Measurements from ENCODE around the gene RSKR. TPM values are rescaled to one million over a fixed set of nuclear protein-coding genes. Genes with fewer than 3 reads are reported as not detected.
"Not testable (repeated sequence)": the region's sequence is repeated elsewhere in the genome, so short reads cannot be mapped to it uniquely, and the experiment has no call there.

The RSKR gene
- polyA plus RNA-seq, 3 donors = 12.2 to 31.0 (median 14.7) TPM

- no peak for DNase-seq (ENCODE audit: extremely low read depth in 1 of 11, low read depth in 9 of 11, low spot score in 4 of 11)
Measured at GRCh38 chr17:28641579-28641978, 27.6 kb upstream of the RSKR start.

- DNase-seq (ENCODE audit: extremely low read depth in 1 of 11, low read depth in 9 of 11, low spot score in 4 of 11) = no peak
Measured at GRCh38 chr17:28635506-28635905, 21.5 kb upstream of the RSKR start.

GRCh38 chr17:28634206-28634865 is 20.4 kb upstream of the RSKR start:
- DNase-seq (ENCODE audit: extremely low read depth in 1 of 11, low read depth in 9 of 11, low spot score in 4 of 11) = no peak

GRCh38 chr17:28626818-28627217 is 12.8 kb upstream of the RSKR start:
- no peak for DNase-seq (ENCODE audit: extremely low read depth in 1 of 11, low read depth in 9 of 11, low spot score in 4 of 11)

- DNase-seq (ENCODE audit: extremely low read depth in 1 of 11, low read depth in 9 of 11, low spot score in 4 of 11) = no peak
Measured at GRCh38 chr17:28624148-28624547, 10.2 kb upstream of the RSKR start.

- no peak for DNase-seq (ENCODE audit: extremely low read depth in 1 of 11, low read depth in 9 of 11, low spot score in 4 of 11)
Measured at GRCh38 chr17:28623696-28624095, 9.7 kb upstream of the RSKR start.

- no peak for DNase-seq (ENCODE audit: extremely low read depth in 1 of 11, low read depth in 9 of 11, low spot score in 4 of 11)
Measured at GRCh38 chr17:28622186-28622585, 8.2 kb upstream of the RSKR start.

DNA sequence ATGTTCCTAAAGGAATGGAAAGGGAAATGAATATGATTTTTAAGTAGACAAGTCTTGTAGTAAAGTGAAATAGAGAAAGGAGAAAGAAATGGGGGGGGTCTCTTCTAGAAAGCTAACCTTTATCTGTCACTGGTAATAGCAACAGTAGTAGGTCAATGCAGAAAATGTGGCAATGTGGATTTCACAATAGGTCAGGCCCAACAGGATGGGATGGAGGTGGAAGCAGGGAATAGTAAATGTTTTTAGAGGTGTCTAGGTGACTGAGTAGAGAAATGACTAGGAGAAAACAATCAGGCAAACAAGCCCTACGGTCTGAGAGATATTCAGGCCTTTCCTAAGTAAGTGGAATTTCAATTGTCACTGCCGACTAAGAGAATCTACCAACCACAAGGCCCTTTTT is 6.0 kb upstream of the RSKR start:
- no peak for DNase-seq (ENCODE audit: extremely low read depth in 1 of 11, low read depth in 9 of 11, low spot score in 4 of 11)

DNA sequence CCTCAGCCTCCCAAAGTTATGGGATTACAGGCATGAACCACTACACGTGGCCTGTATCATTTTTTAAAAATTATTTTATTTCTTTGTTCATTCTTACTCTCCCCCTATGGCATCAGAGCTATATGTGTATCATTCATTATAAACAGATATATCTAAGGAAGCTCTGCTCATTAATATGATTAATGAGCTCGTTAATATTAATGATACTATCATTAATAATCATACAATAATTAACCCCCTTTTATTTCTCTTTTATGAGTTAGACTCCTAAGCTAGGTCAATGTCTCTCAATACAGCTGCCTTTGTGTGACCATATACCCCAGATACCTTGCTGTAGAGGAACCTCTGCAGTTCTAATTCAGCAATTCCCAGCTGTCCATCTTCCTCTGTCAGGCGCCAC is 4.5 kb upstream of the RSKR start:
- DNase-seq (ENCODE audit: extremely low read depth in 1 of 11, low read depth in 9 of 11, low spot score in 4 of 11) = no peak

GRCh38 chr17:28616281-28616680 is 2.3 kb upstream of the RSKR start:
- DNase-seq (ENCODE audit: extremely low read depth in 1 of 11, low read depth in 9 of 11, low spot score in 4 of 11) = no peak

DNA sequence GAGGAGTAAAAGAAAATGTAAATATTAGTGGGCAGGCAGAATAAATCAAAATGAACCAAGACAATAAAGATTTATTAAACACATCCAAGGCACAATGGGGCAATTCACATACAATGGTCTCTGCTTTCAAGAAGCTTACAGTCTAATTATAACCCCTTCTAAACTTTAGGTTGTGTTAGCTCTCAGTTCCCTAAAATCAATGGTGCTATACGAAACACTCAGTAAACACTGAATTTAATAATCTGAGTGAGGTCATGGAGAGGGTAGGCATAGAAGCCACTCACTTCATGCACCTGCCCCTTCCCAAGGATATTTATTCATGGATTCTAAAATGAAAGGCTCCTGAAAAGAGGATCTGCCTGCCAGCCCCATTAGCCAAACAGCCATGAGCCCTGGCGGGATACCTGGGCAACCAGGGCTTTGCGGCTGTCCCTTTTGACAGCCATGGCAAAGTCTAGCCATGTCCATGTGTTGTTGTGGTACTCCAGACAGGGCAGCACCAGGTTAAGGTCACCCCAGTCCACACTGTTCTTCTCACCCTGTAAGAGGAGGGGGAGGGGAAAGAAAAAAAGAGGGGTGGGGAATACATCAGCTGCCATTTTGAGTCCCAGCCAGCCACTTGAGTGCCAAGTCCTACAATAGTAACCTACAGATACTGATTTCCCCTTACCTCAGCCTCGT is 1.4 kb upstream of the RSKR start:
- no peak for DNase-seq (ENCODE audit: extremely low read depth in 1 of 11, low read depth in 9 of 11, low spot score in 4 of 11)

GRCh38 chr17:28612936-28613872 is 781 bp downstream of the RSKR start:
- peak in 4 of 11 donors; percentile 13 to 45 (median 18) for DNase-seq (ENCODE audit: extremely low read depth in 1 of 11, low read depth in 9 of 11, low spot score in 4 of 11)

DNA sequence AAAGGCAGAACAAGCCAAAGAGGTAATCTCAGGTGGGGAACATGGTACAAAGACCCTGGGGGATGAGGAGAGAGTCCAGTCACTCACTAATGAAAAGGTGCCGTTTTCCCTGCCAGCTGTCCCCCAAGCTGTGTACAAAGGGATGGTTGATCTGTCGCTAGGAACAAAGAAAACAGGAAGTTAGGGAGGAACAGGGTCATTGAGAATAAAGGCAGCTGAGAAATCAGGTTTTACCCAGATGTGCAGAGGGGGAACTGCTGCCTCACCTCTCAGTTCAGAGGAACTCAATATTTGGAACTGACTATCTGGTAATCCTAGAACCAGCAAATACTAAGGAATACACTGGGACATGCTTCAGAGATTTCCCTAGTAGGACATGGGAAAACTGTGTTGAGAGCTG is 1.5 kb downstream of the RSKR start:
- no peak for DNase-seq (ENCODE audit: extremely low read depth in 1 of 11, low read depth in 9 of 11, low spot score in 4 of 11)

GRCh38 chr17:28610376-28610775 is 3.6 kb downstream of the RSKR start:
- DNase-seq (ENCODE audit: extremely low read depth in 1 of 11, low read depth in 9 of 11, low spot score in 4 of 11) = no peak

- not testable (repeated sequence) for DNase-seq (ENCODE audit: extremely low read depth in 1 of 11, low read depth in 9 of 11, low spot score in 4 of 11)
Measured at GRCh38 chr17:28604031-28604430, 10.0 kb downstream of the RSKR start.

GRCh38 chr17:28599311-28600184 is 14.4 kb downstream of the RSKR start:
- peak in 9 of 11 donors; percentile 28 to 53 (median 36) for DNase-seq (ENCODE audit: extremely low read depth in 1 of 11, low read depth in 9 of 11, low spot score in 4 of 11)

GRCh38 chr17:28598799-28599310 is 15.1 kb downstream of the RSKR start, which contains the start of gene SPAG5:
SPAG5 (minus strand) TSS chr17:28599025; CDS start chr17:28598946, 79 bp downstream.
- DNase-seq (ENCODE audit: extremely low read depth in 1 of 11, low read depth in 9 of 11, low spot score in 4 of 11) = peak; percentile 76 to 92 (median 89)

DNA sequence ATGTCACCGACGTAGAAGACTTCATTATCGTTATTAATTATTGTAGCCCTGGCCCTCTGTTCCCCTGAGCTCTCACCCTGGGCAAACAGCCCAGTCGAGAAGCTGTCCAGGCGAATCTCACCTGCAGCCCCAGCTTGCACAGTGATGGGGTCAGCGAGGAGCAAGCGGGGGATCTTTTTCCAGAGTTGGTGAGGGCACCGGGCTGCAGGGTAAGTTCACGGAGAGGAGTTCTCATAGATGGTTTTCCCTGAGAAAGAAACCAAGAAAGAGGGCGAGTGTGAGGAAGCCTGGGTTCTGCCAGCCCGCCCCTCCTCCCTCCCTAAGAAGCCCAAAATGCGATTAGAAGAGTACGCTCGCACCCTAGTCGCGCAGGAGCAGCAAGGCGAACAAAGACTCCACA is 15.6 kb downstream of the RSKR start:
- DNase-seq (ENCODE audit: extremely low read depth in 1 of 11, low read depth in 9 of 11, low spot score in 4 of 11) = no peak
